Body of pancreas (tissue), 4 donors: ENCODE data around the gene PDLIM7. TPM values are rescaled to one million over a fixed set of nuclear protein-coding genes. Genes with fewer than 3 reads are reported as not detected.

Experiments
- ATAC-seq: fragments of 150-250 bp; one replicate; pipeline ENCODE4 v1.9.1; 2016
- DNase-seq, 4 donors: peaks; one replicate each; pipeline ENCODE4 v3.0.0-alpha.2; 2019
- H3K27ac ChIP-seq, 4 donors: fragments of 200-600 bp; sonication (generic); 1 replicate in 3 of 4; 2 replicates in 1 of 4; pipeline versions ENCODE4 v1.5.1 to v1.6.1; 2016 to 2019; ENCODE audit warnings: mild to moderate bottlenecking in 1 of 4, mixed read lengths in 1 of 4, moderate library complexity in 1 of 4
- H3K27me3 ChIP-seq, 2 donors: fragments of 200-600 bp; sonication (generic); one replicate each; pipeline ENCODE4 v1.6.0; 2016; ENCODE audit warnings: mild to moderate bottlenecking in 1 of 2
- H3K36me3 ChIP-seq, 2 donors: fragments of 200-600 bp; sonication (generic); replicated peaks in 1 of 2; 2 replicates each; pipeline ENCODE4 v1.5.1; 2016; ENCODE audit warnings: low read depth in 2 of 2; ENCODE audit not compliant: insufficient read depth in 1 of 2
- H3K4me1 ChIP-seq: fragments of 200-600 bp; sonication (generic); one replicate; pipeline ENCODE4 v1.6.0; 2016
- H3K4me3 ChIP-seq, 2 donors: fragments of 200-600 bp; sonication (generic); 1 replicate in 1 of 2; 2 replicates in 1 of 2; pipeline ENCODE4 v1.5.1; 2016 to 2019
- H3K9me3 ChIP-seq, 3 donors: fragments of 200-600 bp; sonication (generic); 1 replicate in 2 of 3; 2 replicates in 1 of 3; pipeline ENCODE4 v1.5.1; 2016
- CTCF ChIP-seq, 7 experiments: fragments of 450-650 bp in 4 of 7; fragments of 200-600 bp in 3 of 7; sonication (generic) in 3 of 7; IDR thresholded peaks; one replicate each; pipeline ENCODE4 v1.5.1; 2016 to 2019; ENCODE audit warnings: antibody characterized with exemption in 7 of 7
- POLR2A ChIP-seq, 3 donors: fragments of 450-650 bp; IDR thresholded peaks; one replicate each; pipeline ENCODE4 v1.6.1; 2016; ENCODE audit warnings: antibody characterized with exemption in 3 of 3, mild to moderate bottlenecking in 2 of 3
- WGBS, 2 donors: methylation state at CpG; one replicate each; pipeline ENCODE4 v1.1.5; 2017; 5-methylcytosine and 5-hydroxymethylcytosine counted together
- intact Hi-C: fragments of 100-400 bp; cut with DNase I; formaldehyde crosslinking; loops from one replicate; pipeline ENCODE4 v1.15.1; 2023
- total RNA-seq, 2 donors: library from RNA; depleted of rRNA; stranded (reverse); fragments of >200 nt; gene quantifications; one replicate each; pipeline ENCODE4 v1.1.0, GENCODE V29; 2016

Gene PDLIM7
- total RNA-seq, 2 donors from 2014 or later: 7.3 to 15.8 TPM

- Histone ChIP-seq H3K27ac (no peak overlapping the region), H3K27me3 (no peaks in the 10 kb centered on the region), H3K4me3 (no peak overlapping the region), H3K36me3 (no peaks in the 10 kb centered on the region), H3K9me3 (no peaks in the 10 kb centered on the region), H3K4me1 (peaks cover 13% of the 10 kb centered on the region)
- intact Hi-C loops: loop anchor here (5.0 kb wide), 1 partner anchor 116 kb away; no protein-coding TSS in a partner anchor
- 70 to 79% methylated on average over 16 of the region's 16 CpGs for WGBS, 2 donors
- DNase-seq (no peak), ATAC-seq (no peak)
- TF ChIP-seq POLR2A (IDR thresholded peaks at IDR 0.05) (no peak), CTCF (IDR thresholded peaks at IDR 0.05) (no peak)
Measured at GRCh38 chr5:177502886-177503285, 5.5 kb upstream of the PDLIM7 start.

- intact Hi-C loops: loop anchor here (5.0 kb wide), 1 partner anchor 115 kb away; no protein-coding TSS in a partner anchor
- H3K4me3 ChIP-seq: no peak overlapping the region
- DNase-seq (no peak), ATAC-seq (no peak)
- no peaks in the 10 kb centered on the region for H3K36me3 ChIP-seq
- H3K27me3 ChIP-seq: no peaks in the 10 kb centered on the region
- TF ChIP-seq POLR2A (IDR thresholded peaks at IDR 0.05) (no peak), CTCF (IDR thresholded peaks at IDR 0.05) (no peak)
- no peak overlapping the region for H3K27ac ChIP-seq
- no peaks in the 10 kb centered on the region for H3K9me3 ChIP-seq
- WGBS, 2 donors: 55 to 57% methylated on average over 9 of the region's 9 CpGs
- peaks cover 12% of the 10 kb centered on the region for H3K4me1 ChIP-seq
Measured at GRCh38 chr5:177501874-177502678, 4.7 kb upstream of the PDLIM7 start.

- DNase-seq (peak; percentile 90 to 95 (median 92)), ATAC-seq (peak; percentile 36)
- Histone ChIP-seq H3K36me3 (no peaks in the 10 kb centered on the region), H3K27ac (no peak overlapping the region), H3K9me3 (no peaks in the 10 kb centered on the region), H3K4me3 (no peak overlapping the region), H3K27me3 (no peaks in the 10 kb centered on the region), H3K4me1 (peaks cover 24% of the 10 kb centered on the region)
- intact Hi-C loops: loop anchor here (5.0 kb wide), 1 partner anchor 114 kb away; no protein-coding TSS in a partner anchor
- TF ChIP-seq POLR2A (IDR thresholded peaks at IDR 0.05) (no peak), CTCF (IDR thresholded peaks at IDR 0.05) (peak; percentile 86 to 95 (median 90))
- 13 to 31% methylated on average over 4 to 10 of the region's 10 CpGs for WGBS, 2 donors
Measured at GRCh38 chr5:177500685-177501522, 3.5 kb upstream of the PDLIM7 start.

GRCh38 chr5:177499842-177500241, 2.4 kb upstream of the PDLIM7 start:
- Histone ChIP-seq H3K4me1 (peaks cover 25% of the 10 kb centered on the region), H3K27me3 (no peaks in the 10 kb centered on the region), H3K27ac (no peak overlapping the region), H3K9me3 (no peaks in the 10 kb centered on the region), H3K36me3 (no peaks in the 10 kb centered on the region), H3K4me3 (no peak overlapping the region)
- TF ChIP-seq CTCF (IDR thresholded peaks at IDR 0.05) (no peak), POLR2A (IDR thresholded peaks at IDR 0.05) (no peak)
- 77 to 91% methylated on average over 6 of the region's 6 CpGs for WGBS, 2 donors
- intact Hi-C loops: loop anchor here (5.0 kb wide), 1 partner anchor 113 kb away; no protein-coding TSS in a partner anchor
- ATAC-seq (no peak), DNase-seq (no peak)
